Measurements from ENCODE around the gene ACTL6A. TPM values are rescaled to one million over a fixed set of nuclear protein-coding genes. Genes with fewer than 3 reads are reported as not detected.

Gene ACTL6A
- total RNA-seq, 4 donors from 2014 or later = 12.1 to 27.8 (median 21.0) TPM

DNA sequence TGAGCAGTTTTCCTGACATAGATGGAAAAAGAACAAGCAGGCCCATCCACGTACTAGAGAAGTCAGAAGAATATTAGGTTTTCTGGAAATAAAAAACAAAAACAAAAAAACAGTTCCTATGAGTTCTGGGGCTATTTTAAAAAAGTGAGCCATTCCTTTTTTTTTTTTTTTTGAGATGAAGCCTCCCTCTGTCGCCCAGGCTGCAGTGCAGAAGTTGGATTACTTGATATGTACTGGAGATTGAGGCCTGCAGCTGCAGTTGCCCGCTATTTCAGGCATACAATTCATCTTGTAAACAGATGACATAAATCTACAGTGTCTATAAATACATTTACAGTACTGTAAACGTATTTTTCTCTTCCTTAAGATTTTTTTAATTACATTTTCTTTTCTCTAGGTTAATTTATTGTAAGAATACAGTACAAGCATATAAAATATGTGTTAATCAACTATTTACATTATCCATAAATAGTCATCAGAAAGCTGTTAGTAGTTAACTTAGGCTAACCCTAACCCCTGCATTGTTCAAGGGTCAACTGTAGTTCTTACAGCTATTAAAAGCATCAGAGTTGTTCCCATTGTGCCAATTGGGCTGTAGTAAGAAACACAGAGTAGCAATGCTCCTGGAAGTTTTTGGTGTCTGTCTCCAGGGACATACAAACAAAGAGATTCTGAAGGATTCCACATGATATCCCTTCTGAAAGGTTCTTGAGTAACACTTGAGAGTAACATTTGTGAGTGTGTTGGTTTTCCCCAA is 11.2 kb upstream of the ACTL6A start:
- intact Hi-C loops (cut with DNase I; ENCODE audit: low total_unique reads) = no loop called here

DNA sequence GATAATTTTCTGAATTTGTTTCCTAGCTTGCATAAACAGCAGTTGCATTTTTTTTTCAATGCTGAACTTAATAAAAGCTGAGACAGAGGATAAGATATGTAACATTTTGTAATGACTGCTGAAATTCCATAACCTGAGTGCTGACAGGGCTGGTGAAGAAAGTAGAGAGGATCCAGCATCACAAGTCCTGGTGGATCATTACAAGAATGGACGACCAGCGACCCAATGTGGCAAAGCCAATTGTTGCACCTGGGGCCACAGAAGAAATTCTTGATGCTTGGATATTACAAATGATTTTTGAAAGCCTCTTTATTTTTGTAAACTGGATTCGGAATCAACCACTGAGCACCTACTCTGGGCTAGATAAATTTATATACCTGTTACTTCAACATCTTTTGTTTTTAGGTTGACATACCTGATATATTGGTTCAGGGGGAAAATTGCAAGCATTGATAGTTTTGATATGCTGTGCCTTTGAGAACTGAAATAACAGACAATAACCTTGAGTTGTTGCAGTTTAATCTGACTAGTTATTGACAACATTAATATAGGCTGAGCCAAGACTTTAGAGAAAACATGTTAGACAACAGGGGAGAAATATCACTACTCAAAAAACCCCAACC is 3.9 kb upstream of the ACTL6A start:
- in situ Hi-C loops (cut with MboI; ENCODE audit: low sequenced_read_pairs in 4 of 4) = loop anchor here in 3 of 4 donors (10.0 to 25.0 kb wide), 4 partner anchors 134 to 547 kb away; partner anchors contain the start of genes MFN1 (in 1 of the 3) and PIK3CA (in 1 of the 3)
- H3K36me3 ChIP-seq = no peaks in the 10 kb centered on the region
- no peak overlapping the region for H3K27ac ChIP-seq
- peak; percentile 13 to 20 for DNase-seq
- ATAC-seq = no peak
- peaks cover 2 to 5% of the 10 kb centered on the region in 2 donors for H3K4me1 ChIP-seq
- TF ChIP-seq POLR2A (IDR thresholded peaks at IDR 0.05) = no peak
- TF ChIP-seq, protein P1, sequence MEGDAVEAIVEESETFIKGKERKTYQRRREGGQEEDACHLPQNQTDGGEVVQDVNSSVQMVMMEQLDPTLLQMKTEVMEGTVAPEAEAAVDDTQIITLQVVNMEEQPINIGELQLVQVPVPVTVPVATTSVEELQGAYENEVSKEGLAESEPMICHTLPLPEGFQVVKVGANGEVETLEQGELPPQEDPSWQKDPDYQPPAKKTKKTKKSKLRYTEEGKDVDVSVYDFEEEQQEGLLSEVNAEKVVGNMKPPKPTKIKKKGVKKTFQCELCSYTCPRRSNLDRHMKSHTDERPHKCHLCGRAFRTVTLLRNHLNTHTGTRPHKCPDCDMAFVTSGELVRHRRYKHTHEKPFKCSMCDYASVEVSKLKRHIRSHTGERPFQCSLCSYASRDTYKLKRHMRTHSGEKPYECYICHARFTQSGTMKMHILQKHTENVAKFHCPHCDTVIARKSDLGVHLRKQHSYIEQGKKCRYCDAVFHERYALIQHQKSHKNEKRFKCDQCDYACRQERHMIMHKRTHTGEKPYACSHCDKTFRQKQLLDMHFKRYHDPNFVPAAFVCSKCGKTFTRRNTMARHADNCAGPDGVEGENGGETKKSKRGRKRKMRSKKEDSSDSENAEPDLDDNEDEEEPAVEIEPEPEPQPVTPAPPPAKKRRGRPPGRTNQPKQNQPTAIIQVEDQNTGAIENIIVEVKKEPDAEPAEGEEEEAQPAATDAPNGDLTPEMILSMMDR (IDR thresholded peaks at IDR 0.05 in 4 of 5, conservative IDR thresholded peaks at IDR 0.05 in 1 of 5) = peak; percentile 34 to 72 (median 61)
- no peaks in the 10 kb centered on the region for H3K27me3 ChIP-seq
- intact Hi-C loops (cut with DNase I; ENCODE audit: low total_unique reads) = loop anchor here (5.0 kb wide), 1 partner anchor 487 kb away; the partner anchor contains the start of gene ZMAT3
- no peak overlapping the region for H3K4me3 ChIP-seq
- H3K9me3 ChIP-seq = no peaks in the 10 kb centered on the region

More for the DNA sequence above, 11.2 kb upstream of the ACTL6A start:
- no peaks in the 10 kb centered on the region for H3K4me1 ChIP-seq
- no peak for TF ChIP-seq POLR2A (IDR thresholded peaks at IDR 0.05)
- TF ChIP-seq, protein P1 (IDR thresholded peaks at IDR 0.05 in 4 of 5, conservative IDR thresholded peaks at IDR 0.05 in 1 of 5) = no peak
- H3K36me3 ChIP-seq = no peaks in the 10 kb centered on the region
- DNase-seq (no peak), ATAC-seq (no peak)
- no peaks in the 10 kb centered on the region for H3K27me3 ChIP-seq
- in situ Hi-C loops (cut with MboI; ENCODE audit: low sequenced_read_pairs in 4 of 4) = loop anchor here in 3 of 4 donors (10.0 to 25.0 kb wide), 4 partner anchors 127 to 539 kb away; partner anchors contain the start of genes MFN1 (in 1 of the 3) and PIK3CA (in 1 of the 3)
- H3K4me3 ChIP-seq = no peak overlapping the region
- no peaks in the 10 kb centered on the region for H3K9me3 ChIP-seq
- H3K27ac ChIP-seq = no peak overlapping the region

DNA sequence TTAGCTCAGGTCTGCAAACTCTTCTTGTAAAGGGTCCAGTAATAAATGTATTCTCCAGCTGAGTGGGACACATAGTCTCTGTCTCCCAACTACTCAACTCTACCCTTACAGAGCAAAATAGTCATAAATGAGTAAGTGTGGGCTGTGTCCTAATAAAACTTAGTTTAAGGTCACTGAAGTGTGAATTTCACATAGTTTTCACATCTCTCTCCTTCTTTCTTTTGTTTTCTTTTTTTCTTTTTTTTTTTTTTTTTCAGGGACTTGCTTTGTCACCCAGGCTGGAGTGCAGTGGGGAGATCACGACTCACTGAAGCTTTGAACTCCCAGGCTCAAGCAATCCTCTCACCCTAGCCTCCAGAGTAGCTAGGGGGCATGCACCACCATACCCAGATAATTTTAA is 1.9 kb upstream of the ACTL6A start:
- Histone ChIP-seq H3K9me3 (no peaks in the 10 kb centered on the region), H3K4me3 (no peak overlapping the region), H3K4me1 (peaks cover 8 to 12% of the 10 kb centered on the region in 2 donors), H3K27ac (no peak overlapping the region), H3K36me3 (no peaks in the 10 kb centered on the region), H3K27me3 (no peaks in the 10 kb centered on the region)
- TF ChIP-seq, protein P1 (IDR thresholded peaks at IDR 0.05 in 4 of 5, conservative IDR thresholded peaks at IDR 0.05 in 1 of 5) = no peak
- no peak for TF ChIP-seq POLR2A (IDR thresholded peaks at IDR 0.05)
- DNase-seq = no peak
- intact Hi-C loops (cut with DNase I; ENCODE audit: low total_unique reads) (loop anchor here (5.0 to 10.0 kb wide), 3 partner anchors 213 to 546 kb away; partner anchors contain the start of genes MFN1 and PIK3CA), in situ Hi-C loops (cut with MboI; ENCODE audit: low sequenced_read_pairs in 4 of 4) (loop anchor here in 3 of 4 donors (10.0 to 25.0 kb wide), 5 partner anchors 216 to 548 kb away; partner anchors contain the start of genes MFN1 (in 2 of the 3), PIK3CA (in 1 of the 3) and ZNF639 (in 1 of the 3))
- ATAC-seq = no peak

DNA sequence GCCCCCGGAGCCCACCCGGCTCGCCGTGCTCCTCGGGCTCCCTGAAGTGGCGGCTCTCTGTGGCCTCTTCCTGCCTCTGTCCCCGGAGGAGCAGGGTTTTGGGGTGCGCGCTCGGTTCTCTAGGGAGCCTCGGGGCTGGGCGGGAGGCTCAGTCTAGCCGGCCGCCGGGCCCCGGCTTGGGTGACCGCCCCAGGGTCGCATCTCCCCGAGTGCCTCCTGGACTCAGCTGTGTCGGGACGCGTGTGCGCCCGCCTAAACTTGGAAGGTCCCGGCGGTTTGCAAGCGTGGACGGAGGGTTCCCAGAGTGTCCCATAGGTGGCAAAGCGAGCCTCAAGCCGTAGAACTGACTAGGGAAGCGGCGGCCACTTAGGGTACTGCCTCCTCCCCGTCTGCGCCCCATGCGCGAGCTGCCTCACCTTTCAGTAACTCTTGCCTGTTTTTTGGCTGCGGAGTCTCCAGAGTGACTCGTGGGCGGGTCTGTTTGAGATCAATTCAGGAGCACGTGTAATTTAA is 601 bp downstream of the ACTL6A start:
- Histone ChIP-seq H3K27me3 (no peaks in the 10 kb centered on the region), H3K4me1 (peaks cover 8 to 12% of the 10 kb centered on the region in 2 donors), H3K9me3 (no peaks in the 10 kb centered on the region), H3K27ac (peak overlapping the region; percentile 86 to 92 (median 88)), H3K36me3 (no peaks in the 10 kb centered on the region), H3K4me3 (peak overlapping the region; percentile 75 to 97 (median 86))
- in situ Hi-C loops (cut with MboI; ENCODE audit: low sequenced_read_pairs in 4 of 4) = loop anchor here in 3 of 4 donors (10.0 to 25.0 kb wide), 5 partner anchors 219 to 551 kb away; partner anchors contain the start of genes MFN1 (in 2 of the 3), PIK3CA (in 1 of the 3) and ZNF639 (in 1 of the 3)
- peak; percentile 30 to 50 for DNase-seq
- no peak for TF ChIP-seq POLR2A (IDR thresholded peaks at IDR 0.05)
- TF ChIP-seq, protein P1 (IDR thresholded peaks at IDR 0.05 in 4 of 5, conservative IDR thresholded peaks at IDR 0.05 in 1 of 5) = peak; percentile 41 to 72 (median 62)
- intact Hi-C loops (cut with DNase I; ENCODE audit: low total_unique reads) = loop anchor here (2.0 to 10.0 kb wide), 5 partner anchors 143 to 549 kb away; partner anchors contain the start of genes MFN1, PIK3CA and ZNF639
- ATAC-seq = peak; percentile 61 to 67

Data from gastrocnemius medialis (tissue), 4 donors.